AG10803 (cell line): ENCODE data around the gene PCARE.
"Not testable (repeated sequence)": the region's sequence is repeated elsewhere in the genome, so short reads cannot be mapped to it uniquely, and the experiment has no call there.

Experiments used
- DNase-seq: peaks from one replicate; pipeline ENCODE4 v3.0.0; 2010; ENCODE audit warnings: low read depth
- H3K4me3 ChIP-seq: 2 replicates; pipeline ENCODE4 v1.5.1; 2011; ENCODE audit warnings: mild to moderate bottlenecking, low read length, control low read depth
- CTCF ChIP-seq: conservative IDR thresholded peaks from 2 replicates; pipeline ENCODE4 v1.5.1; 2011; ENCODE audit warnings: mild to moderate bottlenecking, low read length, control low read depth, inconsistent platforms

The PCARE gene

GRCh38 chr2:29109246-29109645, 34.9 kb upstream of the PCARE start:
- no peak overlapping the region for H3K4me3 ChIP-seq
- TF ChIP-seq CTCF, result no peak
- DNase-seq, result no peak

GRCh38 chr2:29108225-29108624, 33.9 kb upstream of the PCARE start:
- no peak for TF ChIP-seq CTCF
- peak; percentile 85 for DNase-seq
- no peak overlapping the region for H3K4me3 ChIP-seq

GRCh38 chr2:29107547-29107946, 33.2 kb upstream of the PCARE start:
- DNase-seq, H3K4me3 ChIP-seq: not testable (repeated sequence)

- TF ChIP-seq CTCF, result no peak
- DNase-seq, result peak; percentile 31
- no peak overlapping the region for H3K4me3 ChIP-seq
Observed at GRCh38 chr2:29106980-29107388, 32.7 kb upstream of the PCARE start.

GRCh38 chr2:29106256-29106655, 31.9 kb upstream of the PCARE start:
- DNase-seq, result no peak
- H3K4me3 ChIP-seq, result no peak overlapping the region
- no peak for TF ChIP-seq CTCF

- no peak overlapping the region for H3K4me3 ChIP-seq
- no peak for DNase-seq
- TF ChIP-seq CTCF, result no peak
Observed at GRCh38 chr2:29105375-29105774, 31.1 kb upstream of the PCARE start.

- no peak for TF ChIP-seq CTCF
- no peak overlapping the region for H3K4me3 ChIP-seq
- DNase-seq, result no peak
Observed at GRCh38 chr2:29104688-29105087, 30.4 kb upstream of the PCARE start.

- TF ChIP-seq CTCF, result no peak
- H3K4me3 ChIP-seq, result no peak overlapping the region
- no peak for DNase-seq
Observed at GRCh38 chr2:29100564-29100963, 26.2 kb upstream of the PCARE start.
